PC-3 (cell line): ENCODE measurements around the gene RMND1. TPM values are rescaled to one million over a fixed set of nuclear protein-coding genes. Genes with fewer than 3 reads are reported as not detected.
A peak's percentile ranks its signal among the peaks of the same experiment; 100 is the strongest.

ENCODE experiments used
- ATAC-seq: fragments of 200-7000 bp; cut with Tn5 transposase; 2 replicates; pipeline ENCODE4 v1.9.1; 2020; ENCODE audit warnings: mild to moderate bottlenecking, moderate library complexity
- BruUV-seq: library from RNA; stranded (reverse); fragments of 400-500 nt; replicated peaks from 2 replicates; lab custom pipeline; 2021; lab: Mats Ljungman, UMichigan
- CTCF ChIA-PET: fragments of 300-600 bp; sonication (Branson Sonifier 250); formaldehyde crosslinking; loops from one replicate; lab custom pipeline; 2022; ENCODE audit warnings: antibody characterized with exemption; lab: Charles Lee
- POLR2A ChIA-PET: fragments of 300-600 bp; sonication (Branson Sonifier 250); formaldehyde crosslinking; loops from one replicate; lab custom pipeline; 2022; ENCODE audit warnings: antibody characterized with exemption; ENCODE audit not compliant: unreplicated experiment; lab: Charles Lee
- DNase-seq: peaks from one replicate; pipeline ENCODE4 v3.0.0-alpha.2; 2015
- H2AFZ ChIP-seq: fragments of 300-600 bp; sonication (generic); 2 replicates; pipeline ENCODE4 v1.6.0; 2016; ENCODE audit warnings: antibody characterized with exemption, low read length
- H3F3A ChIP-seq: fragments of 300-600 bp; sonication (generic); one replicate; pipeline ENCODE4 v1.6.0; 2017; ENCODE audit warnings: antibody characterized with exemption, low read length, control low read depth, mild to moderate bottlenecking; ENCODE audit not compliant: unreplicated experiment
- H3K27ac ChIP-seq: fragments of 300-600 bp; sonication (generic); 2 replicates; pipeline ENCODE4 v1.5.1; 2016; ENCODE audit warnings: mild to moderate bottlenecking, low read length
- H3K27me3 ChIP-seq: fragments of 300-600 bp; sonication (generic); 2 replicates; pipeline ENCODE4 v1.6.1; 2016; ENCODE audit warnings: low read length, mixed read lengths
- H3K36me3 ChIP-seq: fragments of 300-600 bp; sonication (generic); 2 replicates; pipeline ENCODE4 v1.6.1; 2016; ENCODE audit warnings: low read depth, mixed run types, low read length, mixed read lengths
- H3K4me1 ChIP-seq: fragments of 300-600 bp; sonication (generic); 2 replicates; pipeline ENCODE4 v1.5.1; 2016; ENCODE audit warnings: low read length; ENCODE audit not compliant: insufficient read depth
- H3K4me2 ChIP-seq: fragments of 300-600 bp; sonication (generic); 2 replicates; pipeline ENCODE4 v1.6.0; 2016; ENCODE audit warnings: low read length
- H3K4me3 ChIP-seq: fragments of 300-600 bp; sonication (generic); 2 replicates; pipeline ENCODE4 v1.5.1; 2016; ENCODE audit warnings: mild to moderate bottlenecking, low read length, mixed read lengths
- H3K79me2 ChIP-seq: fragments of 300-600 bp; sonication (generic); 2 replicates; pipeline ENCODE4 v1.6.1; 2017; ENCODE audit warnings: low read length, mixed read lengths
- H3K9ac ChIP-seq: fragments of 300-600 bp; sonication (generic); 2 replicates; pipeline ENCODE4 v1.6.0; 2016; ENCODE audit warnings: mild to moderate bottlenecking, low read length
- H3K9me2 ChIP-seq: fragments of 300-600 bp; sonication (generic); replicated peaks from 2 replicates; pipeline ENCODE4 v1.6.1; 2016; ENCODE audit warnings: mixed run types, low read length, mixed read lengths
- H3K9me3 ChIP-seq: fragments of 300-600 bp; sonication (generic); 2 replicates; pipeline ENCODE4 v1.6.1; 2016; ENCODE audit warnings: low read length, mixed read lengths
- H4K20me1 ChIP-seq: fragments of 300-600 bp; sonication (generic); 2 replicates; pipeline ENCODE4 v1.6.1; 2016; ENCODE audit warnings: low read length, mixed read lengths
- EZH2 ChIP-seq: fragments of 300-600 bp; sonication (generic); IDR thresholded peaks from one replicate; pipeline ENCODE4 v1.6.1; 2017; ENCODE audit warnings: antibody characterized with exemption, mild to moderate bottlenecking, low read length; ENCODE audit not compliant: unreplicated experiment
- EZH2phosphoT487 ChIP-seq: fragments of 300-600 bp; sonication (generic); IDR thresholded peaks from 2 replicates; pipeline ENCODE4 v1.6.1; 2018; ENCODE audit warnings: mild to moderate bottlenecking, antibody characterized with exemption, low read length, borderline replicate concordance
- intact Hi-C: fragments of 100-400 bp; cut with micrococcal nuclease; formaldehyde crosslinking; loops from 2 replicates; pipeline ENCODE4 v1.9.0; 2023
- total RNA-seq: library from RNA; depleted of rRNA; stranded (reverse); fragments of >200 nt; gene quantifications from 2 replicates; pipeline ENCODE4 v1.2.3, GENCODE V29; 2014
- TF ChIP-seq, protein P1 (sequence below): fragments of 300-600 bp; sonication (generic); conservative IDR thresholded peaks from 2 replicates; pipeline ENCODE4 v1.5.1; 2017; ENCODE audit warnings: antibody characterized with exemption, low read depth, mild to moderate bottlenecking, low read length

The RMND1 gene
- total RNA-seq, 1 experiment from 2014 or later, result 20.8 TPM

DNA sequence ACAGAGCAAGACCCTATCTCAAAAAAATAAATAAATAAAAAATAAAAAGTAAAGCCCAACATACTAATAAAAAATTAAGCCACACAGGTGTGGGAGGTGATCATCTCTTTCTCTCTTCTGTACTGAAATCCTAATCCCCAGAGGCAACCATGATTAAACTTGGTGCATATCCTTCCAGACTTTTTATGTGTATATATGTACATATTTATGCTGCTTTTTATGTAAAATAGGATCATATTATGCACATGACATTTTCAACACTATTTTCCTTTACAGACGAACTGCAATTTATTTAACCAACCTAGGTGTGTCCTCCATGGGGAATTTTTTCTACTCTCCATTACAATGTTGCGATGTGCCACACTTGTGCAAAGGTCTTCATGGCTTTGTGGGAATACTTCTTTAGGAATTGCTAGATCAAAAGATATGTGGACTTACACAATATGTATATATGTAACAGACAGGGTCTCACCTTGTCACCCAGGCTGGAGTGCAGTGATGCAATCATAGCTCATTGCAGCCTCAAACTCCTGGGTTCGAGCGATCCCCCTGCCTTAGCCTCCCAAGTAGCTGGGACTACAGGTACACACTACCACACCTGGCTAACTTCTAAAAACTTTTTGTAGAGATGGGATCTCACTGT lies 23.7 kb downstream of the RMND1 start:
- no TSS peak for BruUV-seq
- POLR2A ChIA-PET, result no interaction called here
- CTCF ChIA-PET, result no interaction called here

DNA sequence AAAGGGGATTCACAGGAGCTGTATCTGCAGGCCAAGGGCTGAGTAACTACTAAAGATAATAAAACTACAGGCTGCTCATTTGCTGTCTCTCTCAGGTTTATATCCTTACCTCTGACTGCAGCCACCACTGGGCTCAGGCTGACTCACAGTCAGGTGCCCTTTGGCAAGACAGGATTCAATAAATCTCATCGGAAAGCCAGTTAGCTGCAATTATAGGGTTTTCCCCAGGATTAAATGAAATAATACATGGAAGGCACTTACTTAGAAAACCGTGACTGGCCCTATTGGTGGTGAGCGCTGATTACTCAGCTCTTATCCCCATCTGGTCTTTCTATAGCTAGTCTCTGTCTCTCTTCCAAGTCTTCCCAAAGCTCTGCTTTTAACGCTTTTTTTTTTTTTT lies 26.4 kb downstream of the RMND1 start:
- H3K4me2 ChIP-seq, result no peak overlapping the region
- no peak overlapping the region for H3K4me3 ChIP-seq
- no peaks in the 10 kb centered on the region for H3K4me1 ChIP-seq
- H3K9ac ChIP-seq, result no peak overlapping the region
- no peaks in the 10 kb centered on the region for H3K79me2 ChIP-seq
- ATAC-seq (peak; percentile 96), DNase-seq (peak; percentile 32)
- H4K20me1 ChIP-seq, result no peaks in the 10 kb centered on the region
- ChIA-PET POLR2A (interaction anchor here (0.6 to 0.7 kb wide), 2 partner anchors 36 to 559 kb away, joined by 3 read pairs; no protein-coding TSS in a partner anchor), CTCF (interaction anchor here (0.5 to 0.6 kb wide), 3 partner anchors 19 to 438 kb away, joined by 3 to 6 read pairs (median 3); no protein-coding TSS in a partner anchor)
- TF ChIP-seq EZH2phosphoT487, result no peak
- no peak overlapping the region for H2AFZ ChIP-seq
- H3K9me2 ChIP-seq, result no peaks in the 10 kb centered on the region
- BruUV-seq, result no TSS peak
- H3K9me3 ChIP-seq, result no peaks in the 10 kb centered on the region
- no peaks in the 10 kb centered on the region for H3K27me3 ChIP-seq
- intact Hi-C loops, result no loop called here
- peaks cover 13% of the 10 kb centered on the region; the same call in 1 of the 2 replicates for H3K36me3 ChIP-seq
- H3K27ac ChIP-seq, result no peak overlapping the region
- no peaks in the 10 kb centered on the region for H3F3A ChIP-seq

More for the DNA sequence above, 23.7 kb downstream of the RMND1 start:
- ATAC-seq (no peak), DNase-seq (no peak)
- Histone ChIP-seq H3K4me1 (no peaks in the 10 kb centered on the region), H3K27me3 (no peaks in the 10 kb centered on the region), H3K4me3 (no peak overlapping the region), H3F3A (no peaks in the 10 kb centered on the region), H2AFZ (no peak overlapping the region), H3K36me3 (peaks cover 8% of the 10 kb centered on the region; the same call in 1 of the 2 replicates), H3K9me3 (no peaks in the 10 kb centered on the region), H3K9me2 (no peaks in the 10 kb centered on the region), H3K4me2 (no peak overlapping the region), H4K20me1 (no peaks in the 10 kb centered on the region), H3K9ac (no peak overlapping the region), H3K79me2 (no peaks in the 10 kb centered on the region), H3K27ac (no peak overlapping the region)
- TF ChIP-seq, protein P1, sequence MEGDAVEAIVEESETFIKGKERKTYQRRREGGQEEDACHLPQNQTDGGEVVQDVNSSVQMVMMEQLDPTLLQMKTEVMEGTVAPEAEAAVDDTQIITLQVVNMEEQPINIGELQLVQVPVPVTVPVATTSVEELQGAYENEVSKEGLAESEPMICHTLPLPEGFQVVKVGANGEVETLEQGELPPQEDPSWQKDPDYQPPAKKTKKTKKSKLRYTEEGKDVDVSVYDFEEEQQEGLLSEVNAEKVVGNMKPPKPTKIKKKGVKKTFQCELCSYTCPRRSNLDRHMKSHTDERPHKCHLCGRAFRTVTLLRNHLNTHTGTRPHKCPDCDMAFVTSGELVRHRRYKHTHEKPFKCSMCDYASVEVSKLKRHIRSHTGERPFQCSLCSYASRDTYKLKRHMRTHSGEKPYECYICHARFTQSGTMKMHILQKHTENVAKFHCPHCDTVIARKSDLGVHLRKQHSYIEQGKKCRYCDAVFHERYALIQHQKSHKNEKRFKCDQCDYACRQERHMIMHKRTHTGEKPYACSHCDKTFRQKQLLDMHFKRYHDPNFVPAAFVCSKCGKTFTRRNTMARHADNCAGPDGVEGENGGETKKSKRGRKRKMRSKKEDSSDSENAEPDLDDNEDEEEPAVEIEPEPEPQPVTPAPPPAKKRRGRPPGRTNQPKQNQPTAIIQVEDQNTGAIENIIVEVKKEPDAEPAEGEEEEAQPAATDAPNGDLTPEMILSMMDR, result no peak
- TF ChIP-seq EZH2 (no peak), EZH2phosphoT487 (no peak)
- intact Hi-C loops, result no loop called here

DNA sequence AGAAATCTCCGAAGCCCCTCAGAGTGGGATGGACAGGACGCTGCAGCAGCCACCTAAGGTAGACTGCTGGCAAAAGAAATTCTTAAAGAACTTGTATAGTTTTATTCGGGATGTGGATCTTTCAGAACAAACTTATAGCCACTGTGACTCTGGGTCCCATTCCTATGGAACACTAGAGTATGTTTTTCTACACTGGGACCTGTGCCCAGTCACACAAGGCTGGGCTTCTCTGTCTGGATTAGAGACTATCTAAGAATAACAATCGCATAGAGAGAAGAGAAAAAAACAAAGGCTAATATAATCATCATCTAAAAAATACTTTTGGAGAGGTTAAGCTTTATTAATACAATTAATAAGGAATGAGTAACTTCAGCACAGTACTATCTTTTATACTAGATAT lies 28.9 kb downstream of the RMND1 start:
- no peak overlapping the region for H3K4me3 ChIP-seq
- H3K9me2 ChIP-seq, result no peaks in the 10 kb centered on the region
- H4K20me1 ChIP-seq, result no peaks in the 10 kb centered on the region
- H3K4me1 ChIP-seq, result no peaks in the 10 kb centered on the region
- CTCF ChIA-PET, result no interaction called here
- no peak overlapping the region for H3K4me2 ChIP-seq
- H3K79me2 ChIP-seq, result no peaks in the 10 kb centered on the region
- no peaks in the 10 kb centered on the region for H3F3A ChIP-seq
- POLR2A ChIA-PET, result interaction anchor here (0.8 kb wide), 1 partner anchor 517 kb away, joined by 14 read pairs; no protein-coding TSS in a partner anchor
- BruUV-seq, result no TSS peak
- H3K9me3 ChIP-seq, result no peaks in the 10 kb centered on the region
- H3K36me3 ChIP-seq, result peaks cover 9% of the 10 kb centered on the region; the same call in 1 of the 2 replicates
- H3K27me3 ChIP-seq, result no peaks in the 10 kb centered on the region
- H3K27ac ChIP-seq, result no peak overlapping the region
- ATAC-seq (no peak), DNase-seq (no peak)
- H2AFZ ChIP-seq, result no peak overlapping the region
- TF ChIP-seq, protein P1, result no peak
- TF ChIP-seq EZH2phosphoT487, result no peak
- TF ChIP-seq EZH2, result no peak
- no peak overlapping the region for H3K9ac ChIP-seq
- intact Hi-C loops, result no loop called here
